Endodermal cell (in vitro differentiated cells): ENCODE measurements around the gene SLC15A3. TPM values are rescaled to one million over a fixed set of nuclear protein-coding genes. Genes with fewer than 3 reads are reported as not detected.

ENCODE experiments used
- DNase-seq: peaks from one replicate; pipeline ENCODE4 v3.0.0-alpha.2; 2017
- H3K27ac ChIP-seq: 2 replicates; pipeline ENCODE4 v1.5.1; 2013; ENCODE audit warnings: mild to moderate bottlenecking, low read depth, low read length, moderate library complexity
- H3K27me3 ChIP-seq: 2 replicates; pipeline ENCODE4 v1.6.1; 2013; ENCODE audit warnings: mild to moderate bottlenecking, low read length, moderate library complexity; ENCODE audit not compliant: insufficient read depth, control insufficient read depth, poor library complexity, severe bottlenecking
- H3K36me3 ChIP-seq: 2 replicates; pipeline ENCODE4 v1.7.0; 2013; ENCODE audit warnings: mild to moderate bottlenecking, low read length, moderate library complexity; ENCODE audit not compliant: control insufficient read depth, insufficient read depth
- H3K4me1 ChIP-seq: one replicate; pipeline ENCODE4 v1.7.0; 2013; ENCODE audit warnings: low read length; ENCODE audit not compliant: control insufficient read depth, insufficient read depth
- H3K4me3 ChIP-seq: 2 replicates; pipeline ENCODE4 v1.5.1; 2013; ENCODE audit warnings: mild to moderate bottlenecking, low read length, moderate library complexity
- H3K9ac ChIP-seq: 2 replicates; pipeline ENCODE4 v1.6.1; 2013; ENCODE audit warnings: mild to moderate bottlenecking, low read length, moderate library complexity; ENCODE audit not compliant: poor library complexity, severe bottlenecking; ENCODE audit errors: extremely low read depth
- H3K9me3 ChIP-seq: 2 replicates; pipeline ENCODE4 v1.6.1; 2013; ENCODE audit warnings: mild to moderate bottlenecking, low read length, moderate library complexity; ENCODE audit not compliant: control insufficient read depth
- H3K27ac Mint-ChIP-seq: 2 replicates; pipeline ENCODE4 v1.8.0; 2020; ENCODE audit warnings: mixed read lengths
- H3K27me3 Mint-ChIP-seq: 2 replicates; pipeline ENCODE4 v1.8.0; 2021; ENCODE audit warnings: mild to moderate bottlenecking, mixed read lengths; ENCODE audit not compliant: insufficient read depth
- H3K36me3 Mint-ChIP-seq: 2 replicates; pipeline ENCODE4 v1.8.0; 2020; ENCODE audit warnings: low read depth, mixed read lengths
- H3K4me1 Mint-ChIP-seq: 2 replicates; pipeline ENCODE4 v1.8.0; 2020; ENCODE audit warnings: mixed read lengths
- H3K4me3 Mint-ChIP-seq: 2 replicates; pipeline ENCODE4 v1.8.0; 2020; ENCODE audit warnings: mild to moderate bottlenecking, moderate library complexity, mixed read lengths
- H3K9me3 Mint-ChIP-seq: 2 replicates; pipeline ENCODE4 v1.8.0; 2020; ENCODE audit warnings: mild to moderate bottlenecking, mixed read lengths
- CTCF ChIP-seq: fragments of 200-600 bp; sonication (generic); conservative IDR thresholded peaks from 2 replicates; pipeline ENCODE4 v1.5.0; 2021; ENCODE audit warnings: antibody characterized with exemption, mild to moderate bottlenecking
- WGBS, 2 experiments: methylation state at CpG; one replicate each; pipeline versions ENCODE4 v1.1.5 to v1.1.7; 2013; ENCODE audit warnings: missing lambda C conversion rate in 2 of 2, mixed read lengths in 1 of 2; ENCODE audit not compliant: insufficient coverage in 1 of 2, insufficient read length in 1 of 2; 5-methylcytosine and 5-hydroxymethylcytosine counted together
- total RNA-seq, 2 donors: library from RNA; stranded (reverse); fragmentation: NEBNext Ultra II Directional in 1 of 2; extraction: Animal tissue kit (Norgen Biotek cat#: 25700) in 1 of 2; gene quantifications; 2 replicates in 1 of 2; 3 replicates in 1 of 2; pipeline ENCODE4 v1.2.1, GENCODE V29; 2021

SLC15A3 gene
- total RNA-seq, 2 donors from 2014 or later = 1.4 to 1.6 TPM

GRCh38 chr11:60908803-60909202 is 43.2 kb downstream of the SLC15A3 start:
- no peaks in the 10 kb centered on the region for H3K36me3 Mint-ChIP-seq

DNA sequence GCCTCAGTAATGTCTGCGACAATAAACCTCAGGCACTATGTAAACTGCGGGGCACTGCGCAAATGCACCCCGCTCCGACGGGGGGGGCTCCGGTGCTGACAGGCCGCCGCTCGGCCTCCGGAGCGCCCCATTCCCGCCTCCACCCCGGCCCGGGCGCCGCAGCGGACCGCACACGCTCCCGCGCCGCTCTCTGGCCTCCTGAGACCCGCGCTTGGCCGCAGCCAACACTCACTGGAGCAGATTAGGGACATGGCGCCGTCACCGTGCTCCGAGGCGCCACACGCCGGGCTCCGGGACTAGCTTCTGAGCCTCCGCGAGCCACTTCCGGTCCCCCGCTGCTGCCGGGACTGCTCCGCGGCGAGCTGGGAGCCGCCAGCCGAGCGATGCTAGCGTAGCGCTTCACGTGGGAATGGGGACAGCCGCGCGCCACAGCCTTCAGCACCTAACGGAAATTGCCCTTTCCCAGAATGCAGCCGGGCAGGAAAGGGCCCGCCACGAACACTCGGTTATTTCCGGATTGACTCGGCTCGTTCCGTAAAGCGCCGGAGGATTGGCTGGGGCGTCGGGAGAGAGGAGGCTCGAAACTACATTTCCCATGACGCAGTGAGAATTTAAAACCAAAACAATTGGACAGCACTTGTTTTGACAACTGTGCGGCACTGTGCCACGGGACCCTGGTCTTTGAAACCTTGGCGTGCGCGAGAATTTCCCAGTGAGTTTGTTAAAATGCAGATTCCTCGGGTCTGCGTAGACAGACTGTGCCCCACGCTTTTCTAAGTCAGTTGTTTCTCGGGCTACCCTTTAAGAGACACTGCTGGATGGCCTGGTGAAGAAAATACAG is 45.6 kb downstream of the SLC15A3 start, which contains the start of gene PRPF19:
TSS of gene PRPF19 (minus strand) at position 454 of the 841 bp plus-strand sequence. CDS start at position 251, 203 bp downstream.
- Histone ChIP-seq H3K4me3 (peak within 1 kb of the TSS; percentile 90), H3K27ac (peak within 1 kb of the TSS; percentile 82), H3K9ac (peak within 1 kb of the TSS; percentile 93), H3K27me3 (peaks cover 24% of the 10 kb centered on the region), H3K36me3 (peaks cover 29% of the 10 kb centered on the region), H3K4me1 (peaks cover 6% of the 10 kb centered on the region), H3K9me3 (no peaks in the 10 kb centered on the region)
- peak within 1 kb of the TSS; percentile 77 for H3K4me3 Mint-ChIP-seq
- no peaks in the 10 kb centered on the region for H3K9me3 Mint-ChIP-seq
- TF ChIP-seq CTCF = no peak
- H3K27ac Mint-ChIP-seq = peak within 1 kb of the TSS; percentile 96
- peaks cover 18% of the 10 kb centered on the region for H3K4me1 Mint-ChIP-seq
- DNase-seq = peak; percentile 100
- 0% methylated on average over 47 to 75 of the region's 75 CpGs for WGBS, 2 experiments
- H3K27me3 Mint-ChIP-seq = peaks cover 36% of the 10 kb centered on the region
- H3K36me3 Mint-ChIP-seq = peaks cover 15% of the 10 kb centered on the region

More at GRCh38 chr11:60908803-60909202, 43.2 kb downstream of the SLC15A3 start:
- Histone ChIP-seq H3K4me3 (no peak overlapping the region), H3K9ac (no peak overlapping the region), H3K4me1 (peaks cover 6% of the 10 kb centered on the region), H3K36me3 (peaks cover 6% of the 10 kb centered on the region), H3K27ac (no peak overlapping the region), H3K27me3 (peaks cover 24% of the 10 kb centered on the region), H3K9me3 (no peaks in the 10 kb centered on the region)
- Mint-ChIP-seq H3K4me3 (no peak overlapping the region), H3K9me3 (no peaks in the 10 kb centered on the region), H3K4me1 (peaks cover 22% of the 10 kb centered on the region), H3K27me3 (peaks cover 43% of the 10 kb centered on the region), H3K27ac (no peak overlapping the region)
- WGBS, 2 experiments = 33 to 61% methylated on average over 1 of the region's 1 CpG
- no peak for TF ChIP-seq CTCF
- DNase-seq = no peak

GRCh38 chr11:60905551-60906113 is 46.3 kb downstream of the SLC15A3 start:
- peak overlapping the region; percentile 82 for H3K27ac ChIP-seq
- H3K4me1 Mint-ChIP-seq = peaks cover 14% of the 10 kb centered on the region
- 9 to 12% methylated on average over 12 to 16 of the region's 16 CpGs for WGBS, 2 experiments

More at GRCh38 chr11:60905551-60906113, 46.3 kb downstream of the SLC15A3 start:
- Mint-ChIP-seq H3K9me3 (no peaks in the 10 kb centered on the region), H3K27me3 (peaks cover 29% of the 10 kb centered on the region), H3K4me3 (peak overlapping the region; percentile 77), H3K27ac (peak overlapping the region; percentile 96), H3K36me3 (peaks cover 22% of the 10 kb centered on the region)
- TF ChIP-seq CTCF = no peak
- Histone ChIP-seq H3K36me3 (peaks cover 34% of the 10 kb centered on the region), H3K4me3 (peak overlapping the region; percentile 90), H3K4me1 (peaks cover 6% of the 10 kb centered on the region), H3K9me3 (no peaks in the 10 kb centered on the region), H3K27me3 (peaks cover 24% of the 10 kb centered on the region), H3K9ac (peak overlapping the region; percentile 93)
- DNase-seq = no peak
